NCI-H1417 (cell line): ENCODE data around the gene MTMR1.

Source experiments
- DNase-seq, 3 experiments: peaks; one replicate each; lab custom pipeline; 2025; lab: John Stamatoyannopoulos, UW

The MTMR1 gene

GRCh38 chrX:150696866-150697265 is 3.7 kb downstream of the MTMR1 start:
- no peak for DNase-seq

GRCh38 chrX:150697641-150698040 is 4.4 kb downstream of the MTMR1 start:
- DNase-seq, result no peak

- no peak for DNase-seq
Observed at GRCh38 chrX:150698981-150699380, 5.8 kb downstream of the MTMR1 start.

GRCh38 chrX:150700107-150700506 is 6.9 kb downstream of the MTMR1 start:
- DNase-seq, result no peak

GRCh38 chrX:150701377-150701776 is 8.2 kb downstream of the MTMR1 start:
- no peak for DNase-seq

GRCh38 chrX:150702966-150703694 is 9.9 kb downstream of the MTMR1 start:
- DNase-seq, result no peak

- no peak for DNase-seq
Observed at GRCh38 chrX:150703695-150703974, 10.4 kb downstream of the MTMR1 start.

- no peak for DNase-seq
Observed at GRCh38 chrX:150704030-150704613, 10.9 kb downstream of the MTMR1 start.

- DNase-seq, result no peak
Observed at GRCh38 chrX:150712619-150713018, 19.4 kb downstream of the MTMR1 start.

- no peak for DNase-seq
Observed at GRCh38 chrX:150715184-150715583, 22.0 kb downstream of the MTMR1 start.

GRCh38 chrX:150719621-150720020 is 26.4 kb downstream of the MTMR1 start:
- DNase-seq, result no peak

GRCh38 chrX:150729956-150730355 is 36.8 kb downstream of the MTMR1 start:
- DNase-seq, result no peak

- no peak for DNase-seq
Observed at GRCh38 chrX:150730719-150731118, 37.5 kb downstream of the MTMR1 start.

- DNase-seq, result no peak
Observed at GRCh38 chrX:150731795-150732194, 38.6 kb downstream of the MTMR1 start.

GRCh38 chrX:150736475-150736874 is 43.3 kb downstream of the MTMR1 start:
- no peak for DNase-seq

- no peak for DNase-seq
Observed at GRCh38 chrX:150752124-150752523, 58.9 kb downstream of the MTMR1 start.

- no peak for DNase-seq
Observed at GRCh38 chrX:150753357-150753756, 60.2 kb downstream of the MTMR1 start.

GRCh38 chrX:150753968-150754367 is 60.8 kb downstream of the MTMR1 start:
- DNase-seq, result no peak

- DNase-seq, result no peak
Observed at GRCh38 chrX:150757371-150757770, 64.2 kb downstream of the MTMR1 start.

- DNase-seq, result no peak
Observed at GRCh38 chrX:150759568-150760416, 66.6 kb downstream of the MTMR1 start.

GRCh38 chrX:150761176-150761818 is 68.1 kb downstream of the MTMR1 start:
- DNase-seq, result no peak

GRCh38 chrX:150761819-150762216 is 68.6 kb downstream of the MTMR1 start:
- no peak for DNase-seq
